Inflammatory macrophage treated with lipopolysaccharide for 1 hour (primary cell): ENCODE data around the gene FTL.

Experiments
- DNase-seq, 2 donors: peaks; one replicate each; pipeline ENCODE4 v3.0.0-alpha.2; 2020 to 2022

FTL gene

GRCh38 chr19:48966541-48967345, 1.6 kb downstream of the FTL start:
- peak in 1 of 2 donors; percentile 30 for DNase-seq

GRCh38 chr19:48967346-48968178, 2.5 kb downstream of the FTL start:
- peak; percentile 96 to 98 for DNase-seq

GRCh38 chr19:48968179-48968661, 3.1 kb downstream of the FTL start:
- DNase-seq: peak; percentile 22 to 39

GRCh38 chr19:48968813-48969218, 3.7 kb downstream of the FTL start:
- DNase-seq: no peak

GRCh38 chr19:48969276-48970138, 4.4 kb downstream of the FTL start:
- DNase-seq: no peak

GRCh38 chr19:48970139-48970766, 5.1 kb downstream of the FTL start:
- no peak for DNase-seq

- DNase-seq: peak; percentile 76 to 97
These were observed 5.8 kb downstream of the FTL start for GRCh38 chr19:48970923-48971395.

- DNase-seq: no peak
These were observed 11.1 kb downstream of the FTL start for GRCh38 chr19:48975947-48976847.

GRCh38 chr19:48977061-48977460, 12.0 kb downstream of the FTL start:
- DNase-seq: no peak

- DNase-seq: no peak
These were observed 17.2 kb downstream of the FTL start for GRCh38 chr19:48982280-48982679.

GRCh38 chr19:48985711-48986110, 20.6 kb downstream of the FTL start:
- no peak for DNase-seq

GRCh38 chr19:48986211-48986610, 21.1 kb downstream of the FTL start:
- peak in 1 of 2 donors; percentile 14 for DNase-seq

- no peak for DNase-seq
These were observed 22.2 kb downstream of the FTL start for GRCh38 chr19:48987323-48987722.

GRCh38 chr19:48988286-48988685, 23.2 kb downstream of the FTL start:
- DNase-seq: no peak

GRCh38 chr19:48988860-48989259, 23.8 kb downstream of the FTL start:
- DNase-seq: no peak

- no peak for DNase-seq
These were observed 24.7 kb downstream of the FTL start for GRCh38 chr19:48989701-48990291.

- DNase-seq: no peak
These were observed 25.3 kb downstream of the FTL start for GRCh38 chr19:48990400-48990799.

- DNase-seq: no peak
These were observed 26.0 kb downstream of the FTL start for GRCh38 chr19:48991011-48991609.

- peak; percentile 86 to 88 for DNase-seq
These were observed 26.9 kb downstream of the FTL start for GRCh38 chr19:48991873-48992580.
